Activated CD8-positive, alpha-beta memory T cell treated with anti-CD3 and anti-CD28 coated beads, Interleukin-2, amount 50 U/mL, for 1 hour (primary cell): Measurements from ENCODE around the gene FGF18.

Source experiments
- DNase-seq: peaks from one replicate; pipeline ENCODE4 v3.0.0-alpha.2; 2020; ENCODE audit errors: extremely low read depth

FGF18 gene

GRCh38 chr5:171470420-171470819, 51.0 kb downstream of the FGF18 start:
- no peak for DNase-seq

- no peak for DNase-seq
Measured at GRCh38 chr5:171474230-171474813, 54.9 kb downstream of the FGF18 start.

- no peak for DNase-seq
Measured at GRCh38 chr5:171475596-171475995, 56.1 kb downstream of the FGF18 start.

- no peak for DNase-seq
Measured at GRCh38 chr5:171476701-171477100, 57.3 kb downstream of the FGF18 start.

- no peak for DNase-seq
Measured at GRCh38 chr5:171477101-171477500, 57.7 kb downstream of the FGF18 start.

GRCh38 chr5:171477666-171478065, 58.2 kb downstream of the FGF18 start:
- DNase-seq, result no peak

GRCh38 chr5:171478946-171479775, 59.7 kb downstream of the FGF18 start:
- no peak for DNase-seq

- no peak for DNase-seq
Measured at GRCh38 chr5:171479776-171480125, 60.3 kb downstream of the FGF18 start.

- DNase-seq, result no peak
Measured at GRCh38 chr5:171480239-171480638, 60.8 kb downstream of the FGF18 start.

- no peak for DNase-seq
Measured at GRCh38 chr5:171481571-171482433, 62.4 kb downstream of the FGF18 start.

GRCh38 chr5:171482434-171482730, 62.9 kb downstream of the FGF18 start:
- no peak for DNase-seq

GRCh38 chr5:171483551-171484135, 64.2 kb downstream of the FGF18 start:
- DNase-seq, result no peak

GRCh38 chr5:171484460-171484899, 65.0 kb downstream of the FGF18 start:
- DNase-seq, result no peak

- no peak for DNase-seq
Measured at GRCh38 chr5:171485668-171486067, 66.2 kb downstream of the FGF18 start.

- DNase-seq, result no peak
Measured at GRCh38 chr5:171486613-171487012, 67.2 kb downstream of the FGF18 start.

- no peak for DNase-seq
Measured at GRCh38 chr5:171488876-171489275, 69.4 kb downstream of the FGF18 start.

GRCh38 chr5:171492781-171493180, 73.3 kb downstream of the FGF18 start:
- no peak for DNase-seq

- no peak for DNase-seq
Measured at GRCh38 chr5:171493646-171494393, 74.4 kb downstream of the FGF18 start.

GRCh38 chr5:171494452-171495121, 75.1 kb downstream of the FGF18 start:
- no peak for DNase-seq

GRCh38 chr5:171495122-171495700, 75.8 kb downstream of the FGF18 start:
- DNase-seq, result no peak

- DNase-seq, result no peak
Measured at GRCh38 chr5:171496456-171496855, 77.0 kb downstream of the FGF18 start.
